NOMO-1 treated with dmso at 0.1 percent for 144 hours (cell line): ENCODE data around the gene NSFL1C.
"Not testable (repeated sequence)": the region's sequence is repeated elsewhere in the genome, so short reads cannot be mapped to it uniquely, and the experiment has no call there.

Experiments
- DNase-seq: peaks from one replicate; lab custom pipeline; 2025; ENCODE audit not compliant: unreplicated experiment; lab: John Stamatoyannopoulos, UW

NSFL1C gene

GRCh38 chr20:1466211-1467081 is at the start of gene NSFL1C:
Gene NSFL1C, minus strand, starts transcription at chr20:1466849. Its CDS starts 25 bp downstream, at chr20:1466824.
- DNase-seq: peak; percentile 84

- no peak for DNase-seq
Measured at GRCh38 chr20:1513801-1514200, 47.2 kb upstream of the NSFL1C start.

- peak; percentile 29 for DNase-seq
Measured at GRCh38 chr20:1509237-1509636, 42.6 kb upstream of the NSFL1C start.

GRCh38 chr20:1508574-1508973 is 41.9 kb upstream of the NSFL1C start:
- no peak for DNase-seq

- no peak for DNase-seq
Measured at GRCh38 chr20:1507276-1507675, 40.6 kb upstream of the NSFL1C start.

- DNase-seq: no peak
Measured at GRCh38 chr20:1505871-1506270, 39.2 kb upstream of the NSFL1C start.

GRCh38 chr20:1505361-1505760 is 38.7 kb upstream of the NSFL1C start:
- DNase-seq: no peak

- DNase-seq: peak; percentile 87
Measured at GRCh38 chr20:1503564-1504227, 37.0 kb upstream of the NSFL1C start.

- no peak for DNase-seq
Measured at GRCh38 chr20:1500496-1500895, 33.8 kb upstream of the NSFL1C start.

GRCh38 chr20:1499528-1500420 is 33.1 kb upstream of the NSFL1C start:
- no peak for DNase-seq

GRCh38 chr20:1497371-1497770 is 30.7 kb upstream of the NSFL1C start:
- DNase-seq: not testable (repeated sequence)

GRCh38 chr20:1496930-1497329 is 30.3 kb upstream of the NSFL1C start:
- DNase-seq: no peak

GRCh38 chr20:1494436-1494835 is 27.8 kb upstream of the NSFL1C start:
- DNase-seq: no peak

- DNase-seq: no peak
Measured at GRCh38 chr20:1493536-1493935, 26.9 kb upstream of the NSFL1C start.

GRCh38 chr20:1491860-1492642 is 25.4 kb upstream of the NSFL1C start:
- peak; percentile 45 for DNase-seq

- DNase-seq: peak; percentile 79
Measured at GRCh38 chr20:1491281-1491840, 24.7 kb upstream of the NSFL1C start, which contains the start of gene SIRPB2. Gene SIRPB2, minus strand, starts transcription at chr20:1491420. Its CDS starts 61 bp downstream, at chr20:1491359.

GRCh38 chr20:1490643-1491195 is 24.1 kb upstream of the NSFL1C start:
- no peak for DNase-seq

- peak; percentile 83 for DNase-seq
Measured at GRCh38 chr20:1489764-1490436, 23.3 kb upstream of the NSFL1C start.

GRCh38 chr20:1489325-1489724 is 22.7 kb upstream of the NSFL1C start:
- no peak for DNase-seq
